Stimulated activated CD4-positive, alpha-beta T cell treated with anti-CD3 and anti-CD28 coated beads, TNF-alpha, amount 100 ng/mL, for 1 hour (primary cell): ENCODE results near the gene PRKD1.
"Not testable (repeated sequence)": the region's sequence is repeated elsewhere in the genome, so short reads cannot be mapped to it uniquely, and the experiment has no call there.

ENCODE experiments used
- DNase-seq, 3 donors: peaks; one replicate each; pipeline ENCODE4 v3.0.0-alpha.2; 2020; ENCODE audit warnings: low read depth in 3 of 3, low spot score in 1 of 3

The PRKD1 gene

GRCh38 chr14:29749327-29749726 lies 178.3 kb downstream of the PRKD1 start:
- no peak for DNase-seq

GRCh38 chr14:29745863-29746262 lies 181.8 kb downstream of the PRKD1 start:
- DNase-seq, result no peak

DNA sequence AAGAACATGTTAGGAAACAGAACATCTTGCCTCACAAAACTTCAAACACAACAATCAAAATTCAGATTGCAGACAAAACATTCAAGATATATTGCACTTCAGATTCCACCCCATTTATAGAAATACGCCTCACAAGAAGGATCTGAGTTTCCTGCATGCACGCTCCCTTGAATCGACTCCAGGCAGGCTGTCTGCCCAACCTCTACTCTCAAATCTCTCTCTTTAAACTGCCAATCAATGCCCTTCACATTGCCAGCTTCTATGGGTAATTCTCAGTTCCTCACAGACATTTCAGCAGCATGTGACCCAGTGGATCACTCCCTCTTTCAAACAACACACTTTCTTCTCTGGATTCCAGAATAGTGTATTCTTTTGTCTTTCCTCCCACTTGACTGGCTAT lies 184.1 kb downstream of the PRKD1 start:
- no peak for DNase-seq

- no peak for DNase-seq
Measured at GRCh38 chr14:29741909-29742401, 185.7 kb downstream of the PRKD1 start.

DNA sequence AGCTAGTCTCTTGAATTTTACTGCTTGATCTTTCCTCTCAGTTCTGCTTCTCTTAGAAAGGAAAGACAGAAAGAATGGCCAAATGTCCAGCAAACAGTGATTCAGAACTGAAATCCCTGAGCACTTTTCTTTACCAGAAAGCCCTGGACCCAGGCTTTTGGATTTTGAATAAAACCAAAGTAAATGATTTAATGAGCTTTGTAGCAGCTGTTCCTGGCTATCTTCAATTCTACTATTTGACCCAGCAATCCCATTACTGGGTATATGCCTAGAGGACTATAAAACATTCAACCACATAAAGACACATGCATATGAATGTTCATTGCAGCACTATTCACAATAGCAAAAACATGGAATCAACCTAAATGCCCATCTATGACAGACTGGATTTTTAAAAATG lies 187.2 kb downstream of the PRKD1 start:
- no peak for DNase-seq

DNA sequence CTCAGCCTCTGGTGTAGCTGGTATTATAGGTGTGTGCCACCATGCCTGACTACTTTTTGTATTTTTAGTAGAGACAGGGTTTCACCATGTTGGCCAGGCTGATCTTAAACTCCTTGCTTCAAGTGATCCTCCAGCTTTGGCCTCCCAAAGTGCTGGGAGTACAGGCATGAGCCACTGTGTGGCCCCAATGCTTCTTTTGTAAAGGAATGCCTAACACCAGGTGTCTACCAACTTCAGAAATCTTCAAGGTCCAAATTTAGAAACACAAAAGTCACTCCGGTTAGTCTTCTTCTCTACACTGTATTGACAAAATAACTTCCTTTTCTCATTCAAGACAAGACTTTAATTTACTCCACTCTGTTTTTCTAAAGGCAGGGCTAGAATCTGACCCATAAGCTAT lies 188.7 kb downstream of the PRKD1 start:
- no peak for DNase-seq

GRCh38 chr14:29738056-29738455 lies 189.6 kb downstream of the PRKD1 start:
- no peak for DNase-seq

- DNase-seq, result no peak
Measured at GRCh38 chr14:29735459-29735858, 192.2 kb downstream of the PRKD1 start.

DNA sequence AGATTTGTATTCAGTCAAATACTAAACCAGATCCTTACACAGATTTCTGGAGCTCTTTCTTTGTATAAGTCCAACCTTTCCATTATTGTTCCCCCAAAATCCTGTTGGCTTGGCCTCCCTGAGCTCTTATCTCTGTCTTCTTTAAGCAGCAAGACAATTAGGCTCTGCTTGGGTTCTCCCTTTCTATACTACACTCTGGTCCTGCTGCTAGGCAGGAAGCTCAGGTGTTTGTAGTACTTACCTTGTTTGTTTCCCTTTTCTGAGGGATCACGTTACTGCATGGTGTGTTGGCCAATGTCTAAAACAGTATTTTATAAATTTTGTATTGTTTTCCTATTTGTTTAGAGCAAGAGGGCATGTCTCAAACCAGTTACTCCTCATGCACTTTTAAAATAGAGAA lies 192.9 kb downstream of the PRKD1 start:
- DNase-seq, result no peak

- not testable (repeated sequence) for DNase-seq
Measured at GRCh38 chr14:29726560-29727331, 200.9 kb downstream of the PRKD1 start.

- no peak for DNase-seq
Measured at GRCh38 chr14:29724991-29725390, 202.7 kb downstream of the PRKD1 start.

DNA sequence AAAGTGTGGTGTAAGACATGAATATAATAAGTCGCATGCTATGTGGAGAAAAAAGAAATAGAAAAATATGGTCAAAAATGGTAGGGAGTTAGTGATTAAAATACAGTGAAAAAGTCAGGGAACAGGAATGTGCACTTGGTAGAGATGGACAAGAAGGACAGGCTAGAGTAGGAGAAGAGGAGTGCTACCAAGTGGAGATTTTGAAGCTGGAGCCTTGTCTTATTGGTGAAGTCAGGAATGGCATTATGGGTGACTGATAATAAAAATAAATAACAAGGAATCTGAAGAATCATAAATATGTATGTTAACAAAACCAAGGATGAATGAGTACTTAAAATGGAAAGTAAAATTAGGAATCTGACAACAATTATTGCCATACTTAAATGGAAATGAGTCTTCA lies 204.8 kb downstream of the PRKD1 start:
- no peak for DNase-seq

GRCh38 chr14:29721586-29721985 lies 206.1 kb downstream of the PRKD1 start:
- DNase-seq, result no peak

DNA sequence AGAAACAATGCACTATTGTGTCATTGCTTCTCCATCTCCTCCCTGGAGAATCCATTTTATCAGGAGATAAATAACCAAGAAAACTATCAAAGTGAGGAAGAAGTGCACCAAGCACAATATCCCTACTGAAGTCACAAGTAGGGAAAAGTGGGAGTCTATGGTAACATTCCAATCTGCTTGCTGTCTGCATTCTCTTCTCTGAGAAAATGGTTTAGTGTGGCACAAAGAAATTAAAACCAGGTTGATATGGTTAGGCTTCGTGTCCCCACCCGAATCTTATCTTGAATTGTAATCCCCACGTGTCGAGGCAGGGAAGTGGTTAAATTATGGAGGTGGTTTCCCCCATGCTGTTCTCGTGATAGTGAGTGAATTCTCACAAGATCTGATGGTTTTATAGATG lies 209.7 kb downstream of the PRKD1 start:
- no peak for DNase-seq

GRCh38 chr14:29716150-29716549 lies 211.5 kb downstream of the PRKD1 start:
- DNase-seq, result no peak

DNA sequence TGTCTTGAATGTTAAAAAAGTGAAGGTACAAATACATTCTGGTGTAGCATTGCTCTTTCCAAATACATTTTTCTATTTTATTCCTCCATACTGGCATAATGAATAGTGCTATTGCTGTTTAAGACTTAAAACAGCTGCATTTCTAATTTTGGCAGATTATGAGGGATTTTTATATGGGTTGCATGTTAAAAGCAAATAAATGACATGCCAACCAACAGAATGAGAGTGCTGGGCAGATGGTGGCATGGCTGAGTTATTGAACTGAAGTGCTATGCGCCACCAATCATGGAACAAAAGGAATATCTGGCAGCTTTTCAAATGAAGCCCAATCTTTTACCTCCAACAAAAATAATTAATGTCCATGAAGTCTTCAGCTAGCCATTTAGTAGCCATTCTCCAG lies 215.0 kb downstream of the PRKD1 start:
- DNase-seq, result no peak

DNA sequence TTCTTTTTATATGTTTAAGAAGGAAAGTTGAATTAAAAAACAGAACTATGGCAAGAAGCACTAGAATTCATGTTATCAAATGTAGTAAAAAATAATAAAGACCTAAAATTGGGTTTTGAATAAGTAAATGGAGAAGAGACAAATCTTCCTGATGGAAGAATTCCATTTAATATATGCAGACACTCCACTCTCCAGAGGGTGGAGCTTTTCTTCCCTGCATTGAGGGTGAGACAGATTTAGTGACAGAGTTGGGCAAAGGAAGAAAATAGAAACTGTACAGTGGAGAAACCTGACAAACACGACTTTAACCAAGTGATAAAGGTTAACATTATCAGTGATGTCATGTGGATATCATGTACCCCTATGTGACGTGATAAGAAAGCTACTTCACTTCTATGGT lies 217.6 kb downstream of the PRKD1 start:
- no peak for DNase-seq

DNA sequence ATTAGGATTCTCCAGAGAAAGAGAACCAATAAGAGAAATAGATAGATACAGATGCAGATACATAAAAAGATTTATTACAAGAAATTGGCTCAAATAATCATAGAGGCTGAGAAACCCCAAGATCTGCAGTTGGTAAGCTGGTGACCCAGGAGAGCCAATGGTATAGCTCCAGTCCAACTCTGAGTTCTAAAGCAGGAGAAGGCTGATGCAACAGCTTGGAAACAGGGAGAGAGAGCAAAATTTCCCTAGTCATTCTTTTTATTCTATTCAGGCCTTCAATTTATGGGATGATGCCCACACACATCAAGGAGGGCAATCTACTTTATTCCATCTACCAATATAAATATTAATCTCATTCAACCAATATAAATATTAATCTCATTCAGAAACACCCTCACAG lies 218.2 kb downstream of the PRKD1 start:
- no peak for DNase-seq

DNA sequence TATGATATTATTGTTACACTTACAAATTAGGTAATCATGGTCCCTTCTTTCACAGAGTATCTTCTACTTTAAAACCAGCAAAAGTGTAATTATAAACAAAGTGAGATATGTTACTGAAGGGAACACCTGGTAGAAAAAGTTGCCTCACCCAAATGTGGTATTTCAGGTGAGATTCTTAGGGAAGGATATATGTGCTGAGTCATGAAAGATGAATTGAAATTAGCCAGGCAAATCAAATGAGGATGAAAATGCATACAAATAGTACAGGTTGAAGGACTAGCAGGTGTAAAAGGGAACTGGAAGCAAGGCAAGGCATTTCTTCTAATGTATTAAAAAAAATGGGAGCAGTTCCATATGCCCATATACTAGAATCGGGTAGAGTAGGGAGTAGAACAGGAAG lies 220.9 kb downstream of the PRKD1 start:
- no peak for DNase-seq

DNA sequence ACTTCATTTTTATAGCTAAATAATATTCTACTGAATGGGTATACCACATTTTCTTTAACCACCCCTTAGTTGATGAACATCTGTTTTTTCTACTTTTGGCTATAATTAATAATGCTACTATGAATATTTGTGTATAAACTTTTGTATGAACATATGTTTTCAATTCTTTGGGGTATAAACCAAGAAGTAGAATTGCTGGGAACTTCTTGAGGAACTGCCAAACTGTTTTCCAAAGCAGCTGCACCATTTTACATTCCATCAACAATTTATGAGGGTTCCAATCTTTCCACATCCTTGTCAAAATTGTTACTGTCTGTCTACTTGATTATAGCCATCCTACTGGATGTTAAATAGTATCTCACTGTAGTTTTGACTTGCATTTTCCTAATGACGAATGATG lies 221.8 kb downstream of the PRKD1 start:
- no peak for DNase-seq

- DNase-seq, result not testable (repeated sequence)
Measured at GRCh38 chr14:29689597-29689996, 238.1 kb downstream of the PRKD1 start.

DNA sequence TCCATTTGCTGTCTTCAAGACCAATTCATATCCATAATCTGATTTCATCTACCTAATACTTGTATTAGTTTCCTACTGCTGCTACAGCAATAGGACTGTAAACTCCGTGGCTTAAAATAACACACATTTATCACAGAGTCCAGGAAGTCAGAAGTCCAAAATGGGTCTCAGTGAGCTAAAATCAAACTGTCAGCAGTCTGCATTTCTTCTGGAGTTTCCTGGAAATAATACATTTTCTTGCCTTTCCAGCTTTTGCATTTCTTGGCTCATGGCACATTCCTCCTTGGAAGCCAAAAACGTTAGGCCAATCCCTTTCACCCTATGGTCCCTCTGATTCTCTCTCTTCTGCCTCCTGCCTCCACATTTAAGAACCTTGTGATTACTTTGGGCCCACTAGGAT lies 239.8 kb downstream of the PRKD1 start:
- no peak for DNase-seq

GRCh38 chr14:29687071-29687765 lies 240.4 kb downstream of the PRKD1 start:
- no peak for DNase-seq
